CD4-positive, CD25-positive, alpha-beta regulatory T cell (primary cell): ENCODE results near the gene STEAP3. TPM values are rescaled to one million over a fixed set of nuclear protein-coding genes. Genes with fewer than 3 reads are reported as not detected.

Source experiments
- ATAC-seq, 2 donors: fragments of 150-1000 bp; cut with Tn5 transposase; one replicate each; pipeline ENCODE4 v1.10.0; 2021; ENCODE audit warnings: low read depth in 2 of 2, moderate number of reproducible peaks in 2 of 2, moderate library complexity in 1 of 2
- DNase-seq, 3 donors: peaks; one replicate each; pipeline versions ENCODE4 v3.0.0 to v3.0.0-alpha.2; 2012 to 2022; ENCODE audit warnings: mixed read lengths in 1 of 3
- H3K27ac ChIP-seq: one replicate; pipeline ENCODE4 v1.7.0; 2013; ENCODE audit warnings: mild to moderate bottlenecking, low read length; ENCODE audit not compliant: insufficient read depth, poor library complexity, severe bottlenecking
- H3K27me3 ChIP-seq: one replicate; pipeline ENCODE4 v1.7.0; 2013; ENCODE audit warnings: low read length; ENCODE audit not compliant: control insufficient read depth, insufficient read depth
- H3K36me3 ChIP-seq: one replicate; pipeline ENCODE4 v1.7.0; 2013; ENCODE audit warnings: mild to moderate bottlenecking, low read length, moderate library complexity; ENCODE audit not compliant: control insufficient read depth, insufficient read depth
- H3K4me1 ChIP-seq: 2 replicates; pipeline ENCODE4 v1.7.0; 2013; ENCODE audit warnings: mild to moderate bottlenecking, low read length; ENCODE audit not compliant: insufficient read depth, control insufficient read depth, poor library complexity, severe bottlenecking
- H3K4me3 ChIP-seq: one replicate; pipeline ENCODE4 v1.7.0; 2013; ENCODE audit warnings: low read depth, mild to moderate bottlenecking, low read length, moderate library complexity
- H3K9me3 ChIP-seq, 2 experiments: 1 replicate in 1 of 2; 2 replicates in 1 of 2; pipeline ENCODE4 v1.7.0; 2013; ENCODE audit warnings: low read length in 2 of 2, mild to moderate bottlenecking in 1 of 2, moderate library complexity in 1 of 2; ENCODE audit not compliant: control insufficient read depth in 2 of 2
- H3K27ac Mint-ChIP-seq, 3 donors: one replicate each; pipeline ENCODE4 v1.8.0; 2020 to 2022; ENCODE audit warnings: mild to moderate bottlenecking in 3 of 3, mixed read lengths in 3 of 3, moderate library complexity in 2 of 3
- H3K27me3 Mint-ChIP-seq: one replicate; pipeline ENCODE4 v1.8.0; 2022; ENCODE audit warnings: mild to moderate bottlenecking, mixed read lengths
- H3K36me3 Mint-ChIP-seq: one replicate; pipeline ENCODE4 v1.8.0; 2020; ENCODE audit warnings: mixed read lengths
- H3K4me1 Mint-ChIP-seq, 4 donors: one replicate each; pipeline ENCODE4 v1.8.0; 2020 to 2022; ENCODE audit warnings: mixed read lengths in 4 of 4, mild to moderate bottlenecking in 1 of 4
- H3K4me3 Mint-ChIP-seq, 4 donors: one replicate each; pipeline ENCODE4 v1.8.0; 2020 to 2022; ENCODE audit warnings: mild to moderate bottlenecking in 4 of 4, mixed read lengths in 4 of 4, moderate library complexity in 3 of 4
- H3K9me3 Mint-ChIP-seq, 7 donors: one replicate each; pipeline ENCODE4 v1.8.0; 2020 to 2022; ENCODE audit warnings: mixed read lengths in 7 of 7, mild to moderate bottlenecking in 3 of 7, moderate library complexity in 2 of 7
- polyA plus RNA-seq, 4 donors: library from polyadenylated mRNA; unstranded; fragments of 300-500 nt; fragmentation: Illumina TruSeq; gene quantifications; one replicate each; pipeline ENCODE4 v1.2.3, GENCODE V29; 2021
- total RNA-seq: library from RNA; stranded (reverse); gene quantifications from one replicate; pipeline ENCODE4 v1.2.3, GENCODE V29; 2022

The STEAP3 gene
- total and polyA plus RNA-seq, 5 donors from 2014 or later, result not detected

DNA sequence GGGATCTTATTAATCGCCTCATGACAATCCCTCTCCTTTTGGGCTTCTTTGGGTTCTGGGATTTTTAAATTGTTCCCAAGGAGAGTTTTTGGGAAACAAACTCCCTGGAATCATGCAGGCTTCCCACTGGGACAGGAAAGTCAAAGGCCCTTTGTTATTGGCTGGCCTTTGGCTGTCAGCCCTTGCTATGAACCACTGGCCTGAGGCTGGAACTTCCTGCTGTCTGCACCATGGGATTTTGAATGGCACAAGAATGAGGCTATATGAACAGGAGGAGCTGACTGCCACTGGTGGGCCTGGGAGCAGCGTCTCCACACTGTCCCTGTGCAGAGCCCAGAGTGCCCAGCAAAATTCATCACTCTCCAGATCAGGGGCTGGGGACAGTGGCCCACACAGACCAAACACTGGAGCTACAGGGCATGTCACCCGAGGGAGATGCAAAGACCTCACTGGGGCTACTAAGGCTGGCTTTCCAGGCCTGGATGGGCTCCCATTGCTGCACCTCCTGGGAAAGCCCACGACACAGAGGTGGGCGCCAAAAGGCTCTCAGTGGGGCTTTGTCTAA, 35.7 kb downstream of the STEAP3 start:
- H3K9me3 Mint-ChIP-seq, result peaks cover 0 to 1% (median 0%) of the 10 kb centered on the region in 7 donors
- H3K9me3 ChIP-seq, result no peaks in the 10 kb centered on the region
- H3K27me3 ChIP-seq, result no peaks in the 10 kb centered on the region
- H3K4me3 ChIP-seq, result no peak overlapping the region
- H3K4me1 Mint-ChIP-seq, result no peaks in the 10 kb centered on the region
- no peak overlapping the region for H3K27ac ChIP-seq
- ATAC-seq, result no peak
- no peaks in the 10 kb centered on the region for H3K4me1 ChIP-seq
- H3K27me3 Mint-ChIP-seq, result no peaks in the 10 kb centered on the region
- no peaks in the 10 kb centered on the region for H3K36me3 Mint-ChIP-seq
- H3K4me3 Mint-ChIP-seq, result no peak overlapping the region
- no peak for DNase-seq
- no peak overlapping the region for H3K27ac Mint-ChIP-seq
- no peaks in the 10 kb centered on the region for H3K36me3 ChIP-seq

GRCh38 chr2:119260646-119261492, 37.2 kb downstream of the STEAP3 start:
- H3K4me3 Mint-ChIP-seq, result no peak overlapping the region
- H3K4me3 ChIP-seq, result no peak overlapping the region
- DNase-seq (no peak), ATAC-seq (no peak)
- H3K4me1 Mint-ChIP-seq, result no peaks in the 10 kb centered on the region
- no peaks in the 10 kb centered on the region for H3K27me3 ChIP-seq
- H3K9me3 ChIP-seq, result no peaks in the 10 kb centered on the region
- no peaks in the 10 kb centered on the region for H3K36me3 Mint-ChIP-seq
- no peaks in the 10 kb centered on the region for H3K36me3 ChIP-seq
- no peaks in the 10 kb centered on the region for H3K27me3 Mint-ChIP-seq
- no peaks in the 10 kb centered on the region for H3K4me1 ChIP-seq
- H3K9me3 Mint-ChIP-seq, result peaks cover 0 to 1% (median 0%) of the 10 kb centered on the region in 7 donors
- H3K27ac ChIP-seq, result no peak overlapping the region
- H3K27ac Mint-ChIP-seq, result no peak overlapping the region

- no peaks in the 10 kb centered on the region for H3K36me3 ChIP-seq
- Mint-ChIP-seq H3K27me3 (peaks cover 3% of the 10 kb centered on the region), H3K9me3 (peaks cover 0 to 1% (median 0%) of the 10 kb centered on the region in 7 donors), H3K4me3 (no peak overlapping the region), H3K36me3 (no peaks in the 10 kb centered on the region), H3K27ac (no peak overlapping the region), H3K4me1 (no peaks in the 10 kb centered on the region)
- no peak for DNase-seq
- H3K4me1 ChIP-seq, result no peaks in the 10 kb centered on the region
- no peak for ATAC-seq
- no peaks in the 10 kb centered on the region for H3K27me3 ChIP-seq
- H3K4me3 ChIP-seq, result no peak overlapping the region
- H3K9me3 ChIP-seq, result no peaks in the 10 kb centered on the region
- no peak overlapping the region for H3K27ac ChIP-seq
Measured at GRCh38 chr2:119261493-119262225, 38.0 kb downstream of the STEAP3 start.

DNA sequence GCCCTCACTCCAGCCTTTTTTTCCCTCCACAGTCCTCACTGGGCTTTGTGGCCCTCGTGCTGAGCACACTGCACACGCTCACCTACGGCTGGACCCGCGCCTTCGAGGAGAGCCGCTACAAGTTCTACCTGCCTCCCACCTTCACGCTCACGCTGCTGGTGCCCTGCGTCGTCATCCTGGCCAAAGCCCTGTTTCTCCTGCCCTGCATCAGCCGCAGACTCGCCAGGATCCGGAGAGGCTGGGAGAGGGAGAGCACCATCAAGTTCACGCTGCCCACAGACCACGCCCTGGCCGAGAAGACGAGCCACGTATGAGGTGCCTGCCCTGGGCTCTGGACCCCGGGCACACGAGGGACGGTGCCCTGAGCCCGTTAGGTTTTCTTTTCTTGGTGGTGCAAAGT, 39.4 kb downstream of the STEAP3 start:
- H3K27ac ChIP-seq, result no peak overlapping the region
- H3K4me1 ChIP-seq, result no peaks in the 10 kb centered on the region
- Mint-ChIP-seq H3K4me1 (no peaks in the 10 kb centered on the region), H3K27ac (no peak overlapping the region), H3K4me3 (no peak overlapping the region), H3K36me3 (no peaks in the 10 kb centered on the region), H3K9me3 (peaks cover 0 to 1% (median 0%) of the 10 kb centered on the region in 7 donors), H3K27me3 (peaks cover 13% of the 10 kb centered on the region)
- peaks cover 1% of the 10 kb centered on the region for H3K27me3 ChIP-seq
- H3K4me3 ChIP-seq, result no peak overlapping the region
- H3K9me3 ChIP-seq, result no peaks in the 10 kb centered on the region
- no peak for ATAC-seq
- no peak for DNase-seq
- no peaks in the 10 kb centered on the region for H3K36me3 ChIP-seq

GRCh38 chr2:119263656-119264055, 40.0 kb downstream of the STEAP3 start:
- H3K27ac Mint-ChIP-seq, result no peak overlapping the region
- Histone ChIP-seq H3K9me3 (no peaks in the 10 kb centered on the region), H3K4me1 (no peaks in the 10 kb centered on the region), H3K36me3 (no peaks in the 10 kb centered on the region), H3K4me3 (no peak overlapping the region), H3K27me3 (peaks cover 1% of the 10 kb centered on the region), H3K27ac (no peak overlapping the region)
- H3K36me3 Mint-ChIP-seq, result no peaks in the 10 kb centered on the region
- peaks cover 0 to 1% (median 0%) of the 10 kb centered on the region in 7 donors for H3K9me3 Mint-ChIP-seq
- peaks cover 13% of the 10 kb centered on the region for H3K27me3 Mint-ChIP-seq
- no peak for DNase-seq
- H3K4me1 Mint-ChIP-seq, result no peaks in the 10 kb centered on the region
- ATAC-seq, result no peak
- H3K4me3 Mint-ChIP-seq, result no peak overlapping the region

GRCh38 chr2:119264781-119265692, 41.4 kb downstream of the STEAP3 start:
- H3K4me3 Mint-ChIP-seq, result no peak overlapping the region
- Histone ChIP-seq H3K27ac (no peak overlapping the region), H3K4me3 (no peak overlapping the region), H3K9me3 (no peaks in the 10 kb centered on the region), H3K36me3 (no peaks in the 10 kb centered on the region), H3K4me1 (no peaks in the 10 kb centered on the region), H3K27me3 (peaks cover 3% of the 10 kb centered on the region)
- H3K4me1 Mint-ChIP-seq, result no peaks in the 10 kb centered on the region
- H3K36me3 Mint-ChIP-seq, result no peaks in the 10 kb centered on the region
- peaks cover 20% of the 10 kb centered on the region for H3K27me3 Mint-ChIP-seq
- no peak overlapping the region for H3K27ac Mint-ChIP-seq
- H3K9me3 Mint-ChIP-seq, result peaks cover 0 to 1% (median 0%) of the 10 kb centered on the region in 7 donors
- peak in 2 of 3 donors; percentile 6 to 23 for DNase-seq
- ATAC-seq, result no peak

DNA sequence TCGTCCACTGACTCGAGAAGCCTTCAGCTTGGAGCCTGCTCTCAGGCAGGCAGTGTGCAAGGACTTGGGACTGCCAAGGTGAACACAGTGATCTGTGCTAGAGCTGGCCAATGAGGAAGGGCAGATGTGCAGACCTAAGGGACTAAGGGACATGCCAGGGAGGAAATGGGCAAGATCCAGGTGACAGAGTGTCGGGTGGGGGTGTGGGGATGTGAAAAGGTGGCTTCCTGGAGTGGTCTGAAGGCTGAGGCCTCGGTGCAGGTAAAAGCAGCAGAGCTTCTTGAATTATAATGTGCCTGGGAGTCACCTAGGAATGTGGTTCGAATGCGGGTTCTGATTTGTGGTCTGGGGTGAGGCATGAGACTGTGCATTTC, 42.0 kb downstream of the STEAP3 start:
- Mint-ChIP-seq H3K4me1 (no peaks in the 10 kb centered on the region), H3K27me3 (peaks cover 20% of the 10 kb centered on the region), H3K4me3 (no peak overlapping the region), H3K27ac (no peak overlapping the region), H3K9me3 (peaks cover 0 to 1% (median 0%) of the 10 kb centered on the region in 7 donors), H3K36me3 (no peaks in the 10 kb centered on the region)
- Histone ChIP-seq H3K27me3 (peaks cover 3% of the 10 kb centered on the region), H3K36me3 (no peaks in the 10 kb centered on the region), H3K4me1 (no peaks in the 10 kb centered on the region), H3K4me3 (no peak overlapping the region), H3K9me3 (no peaks in the 10 kb centered on the region), H3K27ac (no peak overlapping the region)
- ATAC-seq, result no peak
- no peak for DNase-seq
